Heart right ventricle (tissue), 16 donors: ENCODE results near the gene VPS37C. TPM values are rescaled to one million over a fixed set of nuclear protein-coding genes. Genes with fewer than 3 reads are reported as not detected.

Source experiments
- ATAC-seq, 8 donors: fragments of 200-7000 bp; cut with Tn5 transposase; one replicate each; pipeline ENCODE4 v1.9.1; 2020; ENCODE audit warnings: mild to moderate bottlenecking in 8 of 8, moderate library complexity in 8 of 8, moderate number of reproducible peaks in 1 of 8
- DNase-seq, 2 donors: peaks; one replicate each; pipeline ENCODE4 v3.0.0-alpha.2; 2020
- H3K27ac ChIP-seq, 10 donors: fragments of 200-600 bp; sonication (generic) in 2 of 10; one replicate each; pipeline versions ENCODE4 v1.5.0 to v1.8.0; 2020 to 2022; ENCODE audit warnings: mild to moderate bottlenecking in 3 of 10
- H3K27me3 ChIP-seq, 7 donors: fragments of 200-600 bp; one replicate each; pipeline ENCODE4 v1.8.0; 2021 to 2022; ENCODE audit warnings: mild to moderate bottlenecking in 2 of 7
- H3K36me3 ChIP-seq, 9 donors: fragments of 200-600 bp; sonication (generic) in 1 of 9; one replicate each; pipeline versions ENCODE4 v1.5.0 to v1.8.0; 2020 to 2022; ENCODE audit warnings: mild to moderate bottlenecking in 2 of 9
- H3K4me1 ChIP-seq, 9 donors: fragments of 200-600 bp; sonication (generic) in 1 of 9; one replicate each; pipeline versions ENCODE4 v1.5.0 to v1.8.0; 2020 to 2022; ENCODE audit warnings: mild to moderate bottlenecking in 4 of 9
- H3K4me3 ChIP-seq, 10 donors: fragments of 200-600 bp; sonication (generic) in 2 of 10; one replicate each; pipeline versions ENCODE4 v1.5.0 to v1.8.0; 2020 to 2022; ENCODE audit warnings: mild to moderate bottlenecking in 7 of 10, moderate library complexity in 2 of 10
- H3K9me3 ChIP-seq, 11 donors: fragments of 200-600 bp in 10 of 11; sonication (generic) in 2 of 11; one replicate each; pipeline versions ENCODE4 v1.5.0 to v1.8.0; 2013 to 2022; ENCODE audit warnings: mild to moderate bottlenecking in 2 of 11, control low read depth in 1 of 11, moderate library complexity in 1 of 11
- WGBS, 2 donors: extraction: QIAGEN DNeasy Blood & Tissue Kit; methylation state at CpG; one replicate each; pipeline ENCODE4 v1.1.7; 2013; ENCODE audit warnings: inconsistent platforms in 1 of 2; 5-methylcytosine and 5-hydroxymethylcytosine counted together
- intact Hi-C, 10 donors: fragments of 100-400 bp; cut with DNase I; formaldehyde crosslinking; loops; one replicate each; pipeline versions ENCODE4 v1.11.1 to v1.14.2; 2022
- polyA plus RNA-seq, 2 donors: library from polyadenylated mRNA; stranded (reverse); fragments of 200-250 nt; gene quantifications; one replicate each; pipeline ENCODE4 v1.2.3, GENCODE V29; 2013
- total RNA-seq, 10 donors: library from RNA; stranded (reverse); fragmentation: NEBNext Ultra II Directional in 3 of 10; extraction: Animal tissue kit (Norgen Biotek cat#: 25700) in 3 of 10; gene quantifications; one replicate each; pipeline versions ENCODE4 v1.2.1 to v1.2.4, GENCODE V29; 2021 to 2023
- TF ChIP-seq, protein P1 (sequence below), 9 donors: fragments of 200-600 bp; sonication (generic) in 2 of 9; IDR thresholded peaks; one replicate each; pipeline versions ENCODE4 v1.5.0 to v1.8.0; 2021 to 2022; ENCODE audit warnings: antibody characterized with exemption in 9 of 9, mild to moderate bottlenecking in 5 of 9, moderate library complexity in 1 of 9
- donor health status: Arrhythmogenic right ventricular cardiomyopathy.
- donor health status: ischemic (EF 13 %, LVEDD 7.1; RV severe dilation, severe dysfunction).
- donor health status: healthy with polysubstance abuse.
- donor health status: DM: no; HTN: yes; CAD: no.
- donor health status: DM: no; HTN: no; CAD: no.
- donor health status: ischemic (EF 25% LVEDD 6.9; RV normal size, moderate dysfunction).
- donor health status: ischemic (EF 25% LVEDD 5.7; RV mildly dilated, moderate dysfunction).
- donor health status: healthy.
- donor health status: DM: yes; HTN: yes; CAD: no.
- donor health status: Ischemic cardiomyopathy.
- donor health status: ischemic (EF 35%, LVEDD 5.7; RV mildly dilated, moderate dysfunction).
- donor health status: nonischemic (EF 11% LVEDD 7.7; RV severe dilation, severe dysfunction).
- donor health status: DM: yes; HTN: yes; CAD: no.
- donor health status: PGD.
- donor health status: ischemic (EF 29% LVEDD 5.4; RV normal size, mild dysfunction).
- donor health status: nonischemic (EF 23%, LVEDD 6.1; RV moderate dilation, normal function).

Gene VPS37C
- total and polyA plus RNA-seq, 12 donors = 7.7 to 21.8 (median 15.5) TPM

DNA sequence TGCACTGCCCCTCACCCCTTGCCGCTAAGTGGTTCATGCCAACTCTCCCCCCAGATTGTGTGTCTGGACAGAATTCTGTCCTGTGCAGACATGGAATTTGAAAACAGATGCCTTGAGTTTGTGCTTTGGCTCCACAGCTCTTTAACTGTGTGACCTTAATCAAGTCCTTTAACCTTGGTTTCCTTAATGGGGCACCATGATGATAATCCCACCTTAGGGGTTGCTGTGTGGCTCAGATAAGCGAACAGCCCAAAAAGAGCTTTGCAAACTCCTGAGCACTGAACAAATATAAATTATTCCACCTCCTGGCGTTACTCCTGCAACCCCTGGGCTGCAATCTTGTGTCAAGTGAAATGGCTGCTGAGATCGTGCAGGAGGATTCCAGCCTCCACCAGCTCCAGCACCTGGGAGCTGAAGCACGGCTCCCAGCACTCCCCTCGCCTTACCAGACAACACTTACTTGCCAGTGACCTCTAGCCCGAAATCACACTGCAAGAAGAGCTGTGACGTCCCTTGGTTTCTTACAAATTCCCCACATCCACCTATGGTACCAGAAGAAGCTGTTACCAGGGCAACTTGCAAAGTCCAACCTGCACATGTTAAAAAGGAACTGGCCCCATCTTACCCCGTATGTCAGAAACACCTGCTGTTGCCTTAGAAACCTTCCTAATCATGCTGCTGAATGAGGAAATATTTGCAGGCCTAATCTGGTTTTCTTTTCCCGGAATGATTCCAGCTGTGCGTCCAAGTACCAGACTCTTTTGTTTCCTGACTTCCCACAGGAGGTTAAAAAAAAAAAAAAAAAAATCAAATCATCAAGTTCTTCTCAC is 13.2 kb downstream of the VPS37C start:
- WGBS, 2 donors = 75% methylated on average over 11 of the region's 11 CpGs
- Histone ChIP-seq H3K27me3 (no peaks in the 10 kb centered on the region), H3K36me3 (peaks cover 0 to 12% (median 0%) of the 10 kb centered on the region in 9 donors), H3K4me3 (no peak overlapping the region), H3K27ac (no peak overlapping the region), H3K9me3 (no peaks in the 10 kb centered on the region), H3K4me1 (peaks cover 0 to 61% (median 40%) of the 10 kb centered on the region in 9 donors)
- intact Hi-C loops = no loop called here
- TF ChIP-seq, protein P1, sequence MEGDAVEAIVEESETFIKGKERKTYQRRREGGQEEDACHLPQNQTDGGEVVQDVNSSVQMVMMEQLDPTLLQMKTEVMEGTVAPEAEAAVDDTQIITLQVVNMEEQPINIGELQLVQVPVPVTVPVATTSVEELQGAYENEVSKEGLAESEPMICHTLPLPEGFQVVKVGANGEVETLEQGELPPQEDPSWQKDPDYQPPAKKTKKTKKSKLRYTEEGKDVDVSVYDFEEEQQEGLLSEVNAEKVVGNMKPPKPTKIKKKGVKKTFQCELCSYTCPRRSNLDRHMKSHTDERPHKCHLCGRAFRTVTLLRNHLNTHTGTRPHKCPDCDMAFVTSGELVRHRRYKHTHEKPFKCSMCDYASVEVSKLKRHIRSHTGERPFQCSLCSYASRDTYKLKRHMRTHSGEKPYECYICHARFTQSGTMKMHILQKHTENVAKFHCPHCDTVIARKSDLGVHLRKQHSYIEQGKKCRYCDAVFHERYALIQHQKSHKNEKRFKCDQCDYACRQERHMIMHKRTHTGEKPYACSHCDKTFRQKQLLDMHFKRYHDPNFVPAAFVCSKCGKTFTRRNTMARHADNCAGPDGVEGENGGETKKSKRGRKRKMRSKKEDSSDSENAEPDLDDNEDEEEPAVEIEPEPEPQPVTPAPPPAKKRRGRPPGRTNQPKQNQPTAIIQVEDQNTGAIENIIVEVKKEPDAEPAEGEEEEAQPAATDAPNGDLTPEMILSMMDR (IDR thresholded peaks at IDR 0.05) = no peak
- DNase-seq (no peak), ATAC-seq (no peak)

GRCh38 chr11:61147271-61147670 is 14.0 kb downstream of the VPS37C start:
- Histone ChIP-seq H3K27ac (no peak overlapping the region), H3K36me3 (peaks cover 0 to 12% (median 0%) of the 10 kb centered on the region in 9 donors), H3K4me1 (peaks cover 0 to 54% (median 34%) of the 10 kb centered on the region in 9 donors), H3K27me3 (no peaks in the 10 kb centered on the region), H3K4me3 (no peak overlapping the region), H3K9me3 (no peaks in the 10 kb centered on the region)
- 70 to 76% methylated on average over 10 of the region's 10 CpGs for WGBS, 2 donors
- DNase-seq = no peak
- no peak for ATAC-seq
- intact Hi-C loops = no loop called here
- TF ChIP-seq, protein P1 (IDR thresholded peaks at IDR 0.05) = no peak

DNA sequence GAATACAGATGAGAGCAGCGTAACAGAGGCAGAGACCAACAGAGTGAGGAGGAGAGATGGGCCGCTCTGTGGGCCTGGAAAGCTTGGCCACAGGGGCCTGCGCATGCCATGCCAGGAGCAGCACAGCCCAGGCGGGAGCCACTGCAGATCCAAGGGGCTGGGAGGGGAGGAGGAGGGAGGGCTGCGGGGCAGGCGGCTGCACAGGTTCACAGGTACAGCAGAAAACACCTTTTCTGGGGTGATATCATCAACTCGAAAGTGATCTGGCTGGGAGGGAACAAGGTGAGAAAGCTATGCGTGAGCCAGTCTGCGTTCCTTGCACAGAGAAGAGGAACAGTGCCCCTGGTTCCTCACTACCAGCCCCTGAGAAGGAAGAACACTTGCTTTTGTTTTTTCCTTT is 14.8 kb downstream of the VPS37C start:
- H3K36me3 ChIP-seq = peaks cover 0 to 12% (median 0%) of the 10 kb centered on the region in 9 donors
- peaks cover 0 to 46% (median 32%) of the 10 kb centered on the region in 9 donors for H3K4me1 ChIP-seq
- no peak overlapping the region for H3K27ac ChIP-seq
- TF ChIP-seq, protein P1 (IDR thresholded peaks at IDR 0.05) = no peak
- H3K27me3 ChIP-seq = no peaks in the 10 kb centered on the region
- ATAC-seq (no peak), DNase-seq (no peak)
- 92 to 98% methylated on average over 9 of the region's 9 CpGs for WGBS, 2 donors
- H3K4me3 ChIP-seq = no peak overlapping the region
- no peaks in the 10 kb centered on the region for H3K9me3 ChIP-seq
- intact Hi-C loops = no loop called here

DNA sequence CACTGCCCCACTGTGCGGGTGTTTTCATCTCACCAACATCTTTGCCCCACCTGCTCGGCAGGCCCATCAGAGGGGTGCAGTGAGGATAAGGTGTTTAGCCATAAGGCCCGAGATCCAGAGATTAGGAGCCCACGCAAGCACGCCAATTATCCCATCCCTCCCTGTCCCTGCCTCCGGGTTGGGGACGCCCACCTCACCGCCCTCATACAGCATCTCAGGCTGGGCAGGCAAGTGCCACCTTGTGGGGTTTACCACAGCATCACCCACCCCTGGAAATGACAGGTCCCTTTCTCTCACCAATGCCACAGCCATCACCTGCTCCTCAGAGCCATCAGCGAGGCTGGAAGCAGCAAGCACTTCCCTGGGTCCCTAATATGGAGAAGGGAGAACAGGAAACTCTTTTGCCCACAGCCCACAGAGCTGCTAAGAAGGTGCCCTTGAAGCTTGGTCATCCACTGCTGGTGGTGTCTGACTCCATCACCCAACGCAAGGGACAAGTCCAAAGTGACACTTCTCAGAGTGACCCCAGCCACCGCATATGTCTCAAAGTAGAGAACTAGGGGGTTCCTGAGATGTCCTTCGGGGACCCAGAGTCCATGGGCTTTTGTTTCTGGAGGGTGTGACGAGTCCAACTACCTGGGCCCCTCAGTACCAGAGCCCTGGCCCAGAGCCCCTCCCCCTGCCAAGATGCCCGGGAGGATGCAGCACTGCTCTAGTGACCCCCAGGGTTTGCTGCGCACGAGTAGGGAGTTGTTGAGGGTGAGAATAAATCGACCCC is 15.8 kb downstream of the VPS37C start:
- Histone ChIP-seq H3K4me1 (peaks cover 3 to 43% (median 31%) of the 10 kb centered on the region in 9 donors), H3K27me3 (no peaks in the 10 kb centered on the region), H3K36me3 (peaks cover 0 to 12% (median 0%) of the 10 kb centered on the region in 9 donors), H3K27ac (no peak overlapping the region), H3K9me3 (no peaks in the 10 kb centered on the region), H3K4me3 (no peak overlapping the region)
- intact Hi-C loops = no loop called here
- TF ChIP-seq, protein P1 (IDR thresholded peaks at IDR 0.05) = no peak
- DNase-seq = no peak
- ATAC-seq = no peak
- 90% methylated on average over 17 of the region's 17 CpGs for WGBS, 2 donors
